GM12892 (cell line): ENCODE results near the gene LOXL1.
"Not testable (repeated sequence)": the region's sequence is repeated elsewhere in the genome, so short reads cannot be mapped to it uniquely, and the experiment has no call there.

ENCODE experiments used
- POLR2A ChIP-seq: IDR thresholded peaks from 2 replicates; pipeline ENCODE4 v1.6.1; 2011; ENCODE audit warnings: low read depth, low read length, control low read depth
- POLR2AphosphoS5 ChIP-seq: IDR thresholded peaks from 2 replicates; pipeline ENCODE4 v1.6.1; 2011; ENCODE audit warnings: low read depth, low read length, control low read depth

- TF ChIP-seq POLR2AphosphoS5, POLR2A: not testable (repeated sequence)
Measured at GRCh38 chr15:73960472-73961070, 34.3 kb downstream of the LOXL1 start.
